SK-N-MC (cell line): ENCODE measurements around the gene SLCO4A1.

ENCODE experiments used
- EZH2 ChIP-seq: fragments of 200-600 bp; sonication (generic); IDR thresholded peaks from one replicate; pipeline ENCODE4 v1.6.1; 2017; ENCODE audit warnings: antibody characterized with exemption
- POLR2AphosphoS5 ChIP-seq: IDR thresholded peaks from 2 replicates; pipeline ENCODE4 v1.6.1; 2012; ENCODE audit warnings: mild to moderate bottlenecking, low read depth, low read length, borderline replicate concordance

GRCh38 chr20:62629864-62630470 is 12.3 kb upstream of the SLCO4A1 start:
- no peak for TF ChIP-seq EZH2
- no peak for TF ChIP-seq POLR2AphosphoS5
